Measurements from ENCODE around the gene ARL2BP. TPM values are rescaled to one million over a fixed set of nuclear protein-coding genes. Genes with fewer than 3 reads are reported as not detected.

Gene ARL2BP
- polyA plus RNA-seq, 3 donors: 35.4 to 84.6 (median 84.0) TPM

DNA sequence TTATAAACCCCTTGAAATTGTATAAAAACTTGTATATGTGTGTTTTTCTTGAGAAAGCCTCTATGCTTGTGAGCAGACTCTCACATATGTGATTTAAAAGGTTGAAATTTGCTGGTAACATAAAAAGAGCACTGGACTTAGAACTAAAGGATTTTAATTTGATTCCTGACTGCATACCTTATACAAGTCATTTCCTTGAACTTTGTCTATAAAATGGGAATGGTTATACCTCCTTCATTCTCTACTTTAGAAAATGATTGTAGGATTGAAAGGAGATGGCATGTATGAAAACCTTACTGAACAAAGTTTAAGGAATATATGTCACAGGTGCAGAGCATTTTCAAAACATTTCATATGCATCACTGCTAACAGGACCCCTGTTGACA lies 10.4 kb upstream of the ARL2BP start:
- Histone ChIP-seq H2AFZ (ENCODE audit: insufficient read depth, low read depth, low read length, poor library complexity, severe bottlenecking) (no peak overlapping the region), H3K9ac (ENCODE audit: insufficient read depth, low read length, poor library complexity, severe bottlenecking) (no peak overlapping the region), H3K9me3 (replicated peaks in 1 of 2; ENCODE audit: control insufficient read depth in 1 of 2, insufficient read depth in 1 of 2, low read length in 2 of 2) (no peaks in the 10 kb centered on the region), H3K36me3 (replicated peaks in 1 of 2; ENCODE audit: control insufficient read depth in 1 of 2, insufficient read depth in 2 of 2, low read length in 2 of 2) (peaks cover 77 to 96% of the 10 kb centered on the region in 2 donors), H3K27me3 (ENCODE audit: control insufficient read depth in 2 of 2, insufficient read depth in 2 of 2, low read length in 2 of 2) (no peaks in the 10 kb centered on the region), H4K20me1 (ENCODE audit: insufficient read depth, low read length) (no peaks in the 10 kb centered on the region), H3K4me2 (replicated peaks; ENCODE audit: extremely low read depth, low read length, poor library complexity, severe bottlenecking) (no peak overlapping the region), H3K27ac (ENCODE audit: low read depth in 1 of 2, low read length in 2 of 2) (peak overlapping the region in 1 of 2 donors; percentile 64), H3K79me2 (ENCODE audit: insufficient read depth, low read length) (no peaks in the 10 kb centered on the region), H3K4me1 (ENCODE audit: control insufficient read depth in 1 of 2, insufficient read depth in 2 of 2, low read length in 2 of 2) (peaks cover 4 to 11% of the 10 kb centered on the region in 2 donors), H3K4me3 (replicated peaks in 1 of 3; ENCODE audit: low read depth in 2 of 3, low read length in 3 of 3) (no peak overlapping the region)
- Mint-ChIP-seq H3K27me3 (ENCODE audit: low read depth in 3 of 3) (no peaks in the 10 kb centered on the region), H3K9me3 (no peaks in the 10 kb centered on the region), H3K4me1 (peaks cover 9% of the 10 kb centered on the region), H3K4me3 (no peak overlapping the region), H3K27ac (no peak overlapping the region), H3K36me3 (peaks cover 74 to 83% of the 10 kb centered on the region in 2 donors)
- intact Hi-C loops (cut with micrococcal nuclease): no loop called here
- TF ChIP-seq, protein P1, sequence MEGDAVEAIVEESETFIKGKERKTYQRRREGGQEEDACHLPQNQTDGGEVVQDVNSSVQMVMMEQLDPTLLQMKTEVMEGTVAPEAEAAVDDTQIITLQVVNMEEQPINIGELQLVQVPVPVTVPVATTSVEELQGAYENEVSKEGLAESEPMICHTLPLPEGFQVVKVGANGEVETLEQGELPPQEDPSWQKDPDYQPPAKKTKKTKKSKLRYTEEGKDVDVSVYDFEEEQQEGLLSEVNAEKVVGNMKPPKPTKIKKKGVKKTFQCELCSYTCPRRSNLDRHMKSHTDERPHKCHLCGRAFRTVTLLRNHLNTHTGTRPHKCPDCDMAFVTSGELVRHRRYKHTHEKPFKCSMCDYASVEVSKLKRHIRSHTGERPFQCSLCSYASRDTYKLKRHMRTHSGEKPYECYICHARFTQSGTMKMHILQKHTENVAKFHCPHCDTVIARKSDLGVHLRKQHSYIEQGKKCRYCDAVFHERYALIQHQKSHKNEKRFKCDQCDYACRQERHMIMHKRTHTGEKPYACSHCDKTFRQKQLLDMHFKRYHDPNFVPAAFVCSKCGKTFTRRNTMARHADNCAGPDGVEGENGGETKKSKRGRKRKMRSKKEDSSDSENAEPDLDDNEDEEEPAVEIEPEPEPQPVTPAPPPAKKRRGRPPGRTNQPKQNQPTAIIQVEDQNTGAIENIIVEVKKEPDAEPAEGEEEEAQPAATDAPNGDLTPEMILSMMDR (IDR thresholded peaks at IDR 0.05): no peak
- no peak for DNase-seq

DNA sequence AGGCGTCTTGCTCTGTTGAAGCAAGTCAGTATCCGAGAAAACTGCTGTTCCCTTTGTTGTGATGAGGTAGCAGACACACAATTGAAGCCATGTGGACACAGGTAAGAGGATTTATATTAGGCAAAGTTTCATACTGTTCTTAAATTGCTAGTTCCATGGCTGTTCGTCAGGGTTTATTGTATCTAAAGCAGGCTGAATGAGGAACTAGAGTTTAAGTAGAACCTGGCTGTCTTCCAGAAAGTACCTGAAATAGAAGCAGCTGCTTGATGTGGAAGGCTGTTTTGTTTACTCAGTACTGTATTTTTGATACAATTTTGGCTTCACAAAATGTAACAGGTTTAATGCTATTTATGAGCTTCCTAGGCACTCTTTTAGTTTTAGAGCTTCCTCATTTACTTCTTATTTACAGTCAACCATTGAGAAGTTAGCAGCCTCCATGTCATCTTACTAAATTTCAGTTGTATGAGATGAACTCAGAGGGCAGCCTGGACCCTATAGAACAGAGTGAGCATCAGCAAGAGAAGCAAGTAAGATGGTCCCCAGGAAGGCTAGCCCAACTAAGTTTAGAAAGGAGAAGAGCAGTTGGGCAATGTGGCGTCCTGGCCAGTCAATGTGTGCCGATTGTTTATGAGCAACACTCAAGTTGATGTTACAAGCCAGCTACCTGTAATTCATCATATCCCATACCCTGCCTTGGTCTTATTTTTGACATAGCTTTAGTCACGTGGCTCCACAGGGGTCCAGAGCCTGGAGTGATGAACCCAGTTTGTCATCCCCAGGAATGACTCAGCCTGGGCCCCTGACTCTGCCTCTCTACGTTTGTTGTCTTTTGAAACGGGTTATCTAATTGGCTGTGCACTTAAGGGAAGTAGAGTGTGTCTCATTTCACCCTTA lies 9.7 kb upstream of the ARL2BP start:
- Histone ChIP-seq H3K27me3 (ENCODE audit: control insufficient read depth in 2 of 2, insufficient read depth in 2 of 2, low read length in 2 of 2) (no peaks in the 10 kb centered on the region), H4K20me1 (ENCODE audit: insufficient read depth, low read length) (no peaks in the 10 kb centered on the region), H3K36me3 (replicated peaks in 1 of 2; ENCODE audit: control insufficient read depth in 1 of 2, insufficient read depth in 2 of 2, low read length in 2 of 2) (peaks cover 71 to 94% of the 10 kb centered on the region in 2 donors), H3K9me3 (replicated peaks in 1 of 2; ENCODE audit: control insufficient read depth in 1 of 2, insufficient read depth in 1 of 2, low read length in 2 of 2) (no peaks in the 10 kb centered on the region), H3K4me2 (replicated peaks; ENCODE audit: extremely low read depth, low read length, poor library complexity, severe bottlenecking) (no peak overlapping the region), H3K4me3 (replicated peaks in 1 of 3; ENCODE audit: low read depth in 2 of 3, low read length in 3 of 3) (no peak overlapping the region), H3K79me2 (ENCODE audit: insufficient read depth, low read length) (no peaks in the 10 kb centered on the region), H2AFZ (ENCODE audit: insufficient read depth, low read depth, low read length, poor library complexity, severe bottlenecking) (no peak overlapping the region), H3K9ac (ENCODE audit: insufficient read depth, low read length, poor library complexity, severe bottlenecking) (no peak overlapping the region), H3K27ac (ENCODE audit: low read depth in 1 of 2, low read length in 2 of 2) (peak overlapping the region in 1 of 2 donors; percentile 64), H3K4me1 (ENCODE audit: control insufficient read depth in 1 of 2, insufficient read depth in 2 of 2, low read length in 2 of 2) (peaks cover 4 to 11% of the 10 kb centered on the region in 2 donors)
- Mint-ChIP-seq H3K27ac (peak overlapping the region in 5 of 7 donors; percentile 65 to 86 (median 70)), H3K4me3 (peak overlapping the region in 1 of 2 donors; percentile 60), H3K27me3 (ENCODE audit: low read depth in 3 of 3) (no peaks in the 10 kb centered on the region), H3K36me3 (peaks cover 74 to 77% of the 10 kb centered on the region in 2 donors), H3K9me3 (no peaks in the 10 kb centered on the region), H3K4me1 (peaks cover 9% of the 10 kb centered on the region)
- intact Hi-C loops (cut with micrococcal nuclease): no loop called here
- DNase-seq: peak; percentile 35 to 70 (median 56)
- WGBS (ENCODE audit: insufficient coverage): 58% methylated on average over 3 of the region's 8 CpGs
- TF ChIP-seq, protein P1 (IDR thresholded peaks at IDR 0.05): no peak

Data from CD14-positive monocyte (primary cell).